ENCODE data around the gene CERS4. TPM values are rescaled to one million over a fixed set of nuclear protein-coding genes. Genes with fewer than 3 reads are reported as not detected.
A peak's percentile ranks its signal among the peaks of the same experiment; 100 is the strongest.

CERS4 gene
- total and polyA plus RNA-seq, 2 of the 8 experiments (the other 6 are each of a cell fraction or from before 2014, with no cell fraction given), result 88.2 to 179 TPM

GRCh38 chr19:8252922-8253589, 43.9 kb downstream of the CERS4 start (continued):
- TF ChIP-seq CTCF (IDR thresholded peaks at IDR 0.05; ENCODE audit: control extremely low read depth in 1 of 3, insufficient read depth in 1 of 3, low read depth in 1 of 3, low read length in 3 of 3) (peak; percentile 95 to 98 (median 97)), SP2 (IDR thresholded peaks at IDR 0.05; ENCODE audit: low read length) (no peak), BCL11A (IDR thresholded peaks at IDR 0.05; ENCODE audit: low read depth in 2 of 2, low read length in 2 of 2) (no peak), EP300 (IDR thresholded peaks at IDR 0.05; ENCODE audit: borderline replicate concordance in 1 of 2, low read depth in 2 of 2, low read length in 2 of 2) (peak in 1 of 2 experiments; percentile 12; a peak in 1 of 3 replicates), TEAD4 (IDR thresholded peaks at IDR 0.05; ENCODE audit: low read depth, low read length) (no peak)
